Activated CD4-positive, CD25-positive, alpha-beta regulatory T cell (primary cell): ENCODE results near the gene TRPM7.
"Not testable (repeated sequence)": the region's sequence is repeated elsewhere in the genome, so short reads cannot be mapped to it uniquely, and the experiment has no call there.

Experiments used
- DNase-seq, 4 experiments: peaks; one replicate each; lab custom pipeline; 2025; lab: John Stamatoyannopoulos, UW

Gene TRPM7

GRCh38 chr15:50686469-50687301 is at the start of gene TRPM7:
Gene TRPM7 (minus strand): TSS chr15:50686797. CDS start chr15:50686533, 264 bp downstream.
- DNase-seq: peak; percentile 73 to 83 (median 78)

DNA sequence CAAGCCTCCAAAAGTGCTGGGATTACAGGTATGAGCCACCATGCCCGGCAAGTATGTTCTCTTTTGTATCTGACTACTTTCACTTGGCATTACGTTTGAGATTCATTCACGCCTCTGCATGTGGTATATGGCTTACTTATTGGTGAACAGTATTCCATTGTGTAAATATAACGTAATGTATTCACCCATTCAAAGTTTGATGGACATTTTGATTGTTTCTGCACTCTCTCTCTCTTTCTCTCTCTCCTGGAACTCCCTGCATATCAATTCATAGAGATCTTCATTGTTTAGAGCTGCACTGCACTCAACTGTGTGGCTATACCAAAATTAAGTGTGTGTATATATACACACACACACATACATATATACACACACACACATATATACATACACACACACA is 48.6 kb upstream of the TRPM7 start:
- no peak for DNase-seq

DNA sequence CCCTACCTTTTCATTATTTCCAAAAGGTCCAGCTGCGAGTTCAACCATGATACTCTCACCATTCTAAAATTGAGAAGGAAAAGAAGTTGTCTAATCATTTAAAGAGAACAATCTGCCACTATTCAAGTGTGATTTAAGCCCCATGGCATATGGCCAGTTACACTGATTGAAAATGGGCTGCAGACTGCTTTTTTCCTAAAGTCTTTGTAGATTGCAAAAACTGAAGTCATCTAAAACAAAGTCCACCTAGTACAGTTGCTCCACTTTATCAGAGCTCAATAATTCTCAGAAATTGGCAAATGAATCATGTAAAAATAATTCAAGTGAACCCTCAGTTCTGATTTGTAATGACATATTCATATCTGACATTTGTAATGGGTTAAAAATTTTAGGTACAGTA is 39.7 kb upstream of the TRPM7 start:
- DNase-seq: no peak

DNA sequence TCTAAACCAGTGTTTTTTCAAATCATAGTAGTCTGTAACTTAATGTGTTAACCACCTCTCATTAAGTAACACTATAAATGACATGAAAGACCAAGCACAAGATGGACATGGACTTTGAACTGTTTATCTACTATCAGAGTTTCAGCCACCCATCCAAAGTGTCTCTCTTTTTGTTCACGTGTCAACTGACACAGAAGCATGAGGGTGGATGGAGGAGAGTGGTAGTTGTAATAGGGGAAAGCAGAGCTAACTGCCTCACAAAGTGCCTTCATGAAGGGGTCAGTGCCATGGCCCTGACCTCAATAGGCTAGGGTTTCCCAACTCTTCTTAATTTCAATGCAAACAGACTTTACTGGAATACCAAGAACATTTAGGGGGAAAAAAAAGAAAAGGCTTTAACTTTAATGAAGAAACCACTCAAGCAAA is 32.1 kb upstream of the TRPM7 start:
- DNase-seq: no peak

DNA sequence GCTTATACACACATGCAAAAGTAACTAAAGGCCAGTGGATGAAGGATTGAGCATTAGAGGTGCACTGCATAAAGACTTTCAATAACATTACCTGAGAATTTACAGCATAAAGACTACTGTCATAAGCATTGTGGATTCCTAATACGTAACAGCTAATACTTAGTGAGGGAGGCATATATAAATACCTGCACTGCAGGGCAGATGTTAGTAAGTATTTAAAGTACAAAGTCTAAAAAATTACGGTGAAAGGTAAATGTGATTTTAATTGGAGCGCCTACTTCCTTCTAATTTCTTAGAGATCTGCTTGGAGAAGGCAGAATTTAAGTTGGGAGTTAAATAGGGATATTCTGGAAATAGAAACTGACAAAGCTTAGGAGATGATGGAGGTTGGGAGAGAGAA is 25.4 kb upstream of the TRPM7 start:
- no peak for DNase-seq

- no peak for DNase-seq
Measured at GRCh38 chr15:50710585-50710984, 24.0 kb upstream of the TRPM7 start.

DNA sequence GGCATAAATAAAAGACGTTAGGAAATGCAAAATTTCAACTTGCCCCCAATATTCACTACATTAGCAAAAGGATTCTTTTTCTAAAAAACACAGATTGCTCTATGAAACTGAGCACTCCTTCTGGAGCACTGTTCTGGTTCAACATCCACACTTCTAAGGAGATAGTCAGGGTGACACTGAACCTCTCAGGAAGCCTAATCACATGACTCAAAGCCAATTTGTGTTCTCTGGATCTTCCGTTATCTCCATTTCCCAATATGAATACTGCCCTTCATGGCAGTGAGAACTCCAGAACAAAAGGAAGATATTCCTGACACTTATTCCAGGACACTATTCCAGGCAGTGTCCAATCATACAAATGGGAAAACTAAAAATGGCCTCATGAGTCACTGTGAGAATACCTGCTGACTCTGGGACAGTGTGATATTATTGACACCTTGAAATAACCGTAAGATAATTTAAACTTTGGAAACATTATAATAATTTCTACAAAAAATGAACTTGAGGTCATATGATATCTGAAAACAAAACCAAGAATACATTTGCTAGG is 21.4 kb upstream of the TRPM7 start:
- no peak for DNase-seq

DNA sequence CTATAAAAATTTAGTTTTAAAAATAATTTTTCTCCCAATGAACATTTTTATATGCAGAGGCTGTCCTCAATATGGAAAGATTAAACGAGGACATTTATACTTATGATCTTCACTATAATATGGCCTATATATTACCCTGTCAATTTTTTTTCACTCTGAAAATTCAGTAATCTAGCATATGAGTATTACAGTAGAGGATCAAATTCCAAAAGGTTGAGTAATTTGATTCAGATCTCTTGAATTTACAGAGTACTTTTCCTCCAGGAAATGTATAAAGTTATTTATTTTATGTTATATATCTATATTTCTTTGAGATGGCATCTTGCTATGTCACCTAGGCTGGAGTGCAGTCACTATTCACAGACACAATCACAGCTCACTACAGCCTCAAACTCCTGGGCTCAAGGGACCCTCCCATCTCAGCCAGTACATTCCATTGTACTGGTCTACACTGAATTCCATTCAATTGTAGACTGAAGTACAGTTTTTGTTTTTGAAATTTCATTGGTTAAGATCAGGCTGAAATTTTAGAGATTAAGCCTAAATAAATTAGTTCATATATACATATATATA is 16.3 kb upstream of the TRPM7 start:
- no peak for DNase-seq

DNA sequence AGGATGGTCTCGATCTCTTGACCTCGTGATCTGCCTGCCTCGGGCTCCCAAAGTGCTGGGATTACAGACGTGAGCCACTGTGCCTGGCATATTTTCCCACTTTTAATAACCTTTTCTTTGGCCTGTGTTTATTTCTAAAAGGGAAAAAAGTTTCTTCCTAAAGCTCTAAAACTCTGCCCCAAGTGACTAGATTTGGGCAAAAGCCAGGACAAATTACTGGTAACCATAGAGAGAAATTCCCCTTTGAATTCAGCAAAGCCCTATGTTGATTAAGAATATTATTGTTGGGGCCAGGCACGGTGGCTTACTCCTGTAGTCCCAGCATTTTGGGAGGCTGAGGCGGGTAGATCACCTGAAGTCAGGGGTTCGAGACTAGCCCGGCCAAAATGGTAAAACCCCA is 11.5 kb upstream of the TRPM7 start:
- DNase-seq: no peak

DNA sequence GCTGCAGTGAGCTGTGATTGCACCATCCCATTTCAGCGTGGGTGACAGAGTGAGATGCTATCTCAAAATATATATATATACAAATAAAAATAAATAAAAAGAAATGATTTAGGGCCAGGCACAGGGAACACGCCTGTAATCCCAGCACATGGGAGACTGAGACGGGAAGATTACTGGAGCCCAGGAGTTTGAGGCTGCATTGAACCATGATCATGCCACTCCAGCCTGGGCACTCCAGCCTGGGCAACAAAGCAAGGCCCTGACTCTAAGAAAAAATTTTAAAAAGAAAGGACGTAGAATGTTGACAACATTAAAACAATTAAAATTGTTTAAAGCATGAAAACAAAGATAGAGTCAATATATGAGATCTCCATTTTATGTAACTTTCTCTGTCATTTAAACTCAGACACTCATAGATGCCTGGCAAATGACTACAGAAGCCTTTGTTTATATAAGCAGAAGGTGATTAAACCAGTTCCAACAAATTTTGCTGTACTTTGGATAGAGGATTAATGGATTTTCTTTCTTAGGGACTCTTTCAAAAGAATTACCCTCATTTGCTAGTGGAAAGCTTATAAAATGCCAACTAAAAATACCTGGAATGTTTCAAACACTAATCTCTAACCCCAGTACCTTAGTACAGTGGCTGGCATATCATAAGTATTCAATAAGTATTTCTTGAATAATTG is 10.7 kb upstream of the TRPM7 start:
- DNase-seq: no peak

DNA sequence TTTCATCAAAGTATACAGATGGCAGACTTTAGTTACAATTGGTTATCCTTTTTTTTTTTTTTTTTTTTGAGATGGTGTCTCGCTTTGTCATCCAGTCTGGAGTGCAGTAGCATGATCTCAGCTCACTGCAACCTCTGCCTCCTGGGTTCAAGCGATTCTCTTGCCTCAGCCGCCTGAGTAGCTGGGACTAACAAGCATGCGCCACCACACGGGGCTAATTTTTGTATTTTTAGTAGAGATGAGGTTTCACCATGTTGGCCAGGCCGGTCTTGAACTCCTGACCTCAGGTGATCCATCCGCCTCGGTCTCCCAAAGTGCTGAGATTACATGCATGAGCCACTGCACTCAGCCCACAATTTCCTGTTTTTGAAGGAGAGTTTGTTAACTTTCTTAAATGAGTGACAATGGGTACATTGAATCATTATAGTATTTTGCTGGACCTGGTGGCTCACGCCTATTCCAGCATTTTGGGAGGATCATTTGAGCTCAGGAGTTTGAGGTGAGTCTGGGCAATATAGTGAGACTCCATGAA is 8.1 kb upstream of the TRPM7 start:
- not testable (repeated sequence) for DNase-seq

- DNase-seq: no peak
Measured at GRCh38 chr15:50687302-50687902, 805 bp upstream of the TRPM7 start.

- DNase-seq: peak; percentile 34 to 63 (median 37)
Measured at GRCh38 chr15:50685976-50686468, 575 bp downstream of the TRPM7 start.

GRCh38 chr15:50685191-50685975 is 1.2 kb downstream of the TRPM7 start:
- DNase-seq: no peak

- DNase-seq: no peak
Measured at GRCh38 chr15:50681467-50681866, 5.1 kb downstream of the TRPM7 start.

GRCh38 chr15:50676799-50677483 is 9.7 kb downstream of the TRPM7 start:
- DNase-seq: no peak

DNA sequence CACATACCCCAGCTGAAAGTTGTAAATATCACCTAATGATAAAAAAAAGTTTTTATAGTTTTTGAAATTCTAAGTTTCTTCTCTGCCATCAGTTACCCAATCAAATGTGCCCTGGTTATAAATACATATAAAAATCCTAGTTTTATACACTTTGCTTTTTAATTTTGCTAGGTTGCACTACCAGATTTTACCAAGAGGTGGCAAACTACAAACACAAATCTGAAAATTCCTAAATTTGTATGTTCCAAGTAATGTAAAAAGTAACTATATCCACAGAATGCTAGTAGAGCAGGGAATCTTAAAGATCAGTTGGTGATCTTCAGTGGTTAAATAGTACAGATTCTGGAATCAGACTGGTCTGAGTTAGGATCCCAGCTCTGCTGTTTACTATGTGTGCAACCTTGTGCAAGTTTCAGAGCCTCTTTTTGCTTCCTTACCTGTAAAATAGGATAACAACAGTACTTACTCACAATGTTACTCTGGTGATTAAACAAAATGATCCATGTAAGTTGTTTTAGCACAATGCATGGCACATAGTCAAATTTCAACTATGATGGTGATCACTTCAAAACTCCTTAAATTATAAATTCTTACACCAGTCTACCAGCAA is 11.0 kb downstream of the TRPM7 start:
- DNase-seq: no peak

DNA sequence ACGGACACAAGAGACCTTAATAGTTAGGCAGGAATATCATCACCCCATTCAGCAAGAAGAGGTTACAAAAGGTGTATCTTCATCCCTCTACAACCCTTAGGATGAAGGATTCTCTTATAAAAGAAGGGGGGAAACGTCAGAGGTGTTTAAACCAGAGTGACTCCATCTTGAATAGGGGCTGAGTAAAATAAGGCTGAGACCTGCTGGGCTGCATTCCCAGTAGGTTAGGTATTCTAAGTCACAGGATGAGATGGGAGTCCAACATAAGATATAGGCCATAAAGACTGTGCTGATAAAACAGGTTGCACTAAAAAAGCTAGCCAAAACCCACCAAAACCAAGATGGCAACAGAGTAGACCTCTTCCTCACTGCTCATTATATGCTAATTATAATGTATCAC is 16.5 kb downstream of the TRPM7 start:
- no peak for DNase-seq

DNA sequence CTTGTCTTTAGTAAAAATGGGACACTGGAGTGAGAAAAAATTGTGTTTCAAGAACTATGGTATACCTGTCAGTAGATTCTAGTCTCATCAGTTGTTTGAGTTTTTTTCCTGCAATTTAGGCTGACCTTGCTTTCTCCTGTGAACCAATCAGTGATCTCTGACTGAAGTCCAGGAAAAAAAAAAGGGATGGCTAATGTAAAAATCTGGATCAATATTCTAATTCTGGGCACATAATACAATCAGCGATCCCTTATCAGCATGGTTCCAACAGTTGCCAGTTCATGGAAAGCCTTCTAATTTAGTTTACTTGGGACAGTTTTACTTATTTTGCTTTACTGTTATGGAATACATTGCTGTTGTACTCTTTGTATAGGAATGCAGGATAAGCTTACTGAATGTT is 17.0 kb downstream of the TRPM7 start:
- DNase-seq: no peak

- DNase-seq: no peak
Measured at GRCh38 chr15:50665938-50666337, 20.7 kb downstream of the TRPM7 start.
